ENCODE measurements around the gene IRAK3. TPM values are rescaled to one million over a fixed set of nuclear protein-coding genes. Genes with fewer than 3 reads are reported as not detected.
A peak's percentile ranks its signal among the peaks of the same experiment; 100 is the strongest.
"Not testable (repeated sequence)": the region's sequence is repeated elsewhere in the genome, so short reads cannot be mapped to it uniquely, and the experiment has no call there.

Gene IRAK3
- total RNA-seq, 4 donors from 2014 or later, result 62.3 to 136 (median 76.2) TPM

DNA sequence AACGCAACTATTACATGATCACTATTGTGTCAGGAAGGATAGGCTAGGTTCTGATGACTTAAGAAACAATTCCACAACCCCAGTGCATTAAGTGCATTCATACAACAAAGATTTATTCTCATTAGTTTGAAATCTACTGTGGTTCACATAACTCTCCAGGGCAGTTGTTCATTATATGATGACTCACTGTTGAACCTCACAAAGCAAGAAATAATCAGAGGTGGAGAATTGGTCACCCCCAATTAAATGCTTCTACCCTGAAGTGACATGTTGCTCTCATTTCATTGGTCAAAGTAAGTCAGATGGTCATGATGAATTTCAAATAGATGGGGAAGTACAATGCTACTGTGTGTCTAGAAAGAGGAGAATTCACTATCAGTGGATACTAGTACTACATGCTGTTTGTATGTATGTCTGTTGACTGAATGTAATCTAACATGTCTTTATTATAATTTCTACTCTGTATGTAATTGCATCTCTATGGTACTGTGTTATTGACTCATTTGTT is 107.2 kb downstream of the IRAK3 start:
- TF ChIP-seq, protein P1, sequence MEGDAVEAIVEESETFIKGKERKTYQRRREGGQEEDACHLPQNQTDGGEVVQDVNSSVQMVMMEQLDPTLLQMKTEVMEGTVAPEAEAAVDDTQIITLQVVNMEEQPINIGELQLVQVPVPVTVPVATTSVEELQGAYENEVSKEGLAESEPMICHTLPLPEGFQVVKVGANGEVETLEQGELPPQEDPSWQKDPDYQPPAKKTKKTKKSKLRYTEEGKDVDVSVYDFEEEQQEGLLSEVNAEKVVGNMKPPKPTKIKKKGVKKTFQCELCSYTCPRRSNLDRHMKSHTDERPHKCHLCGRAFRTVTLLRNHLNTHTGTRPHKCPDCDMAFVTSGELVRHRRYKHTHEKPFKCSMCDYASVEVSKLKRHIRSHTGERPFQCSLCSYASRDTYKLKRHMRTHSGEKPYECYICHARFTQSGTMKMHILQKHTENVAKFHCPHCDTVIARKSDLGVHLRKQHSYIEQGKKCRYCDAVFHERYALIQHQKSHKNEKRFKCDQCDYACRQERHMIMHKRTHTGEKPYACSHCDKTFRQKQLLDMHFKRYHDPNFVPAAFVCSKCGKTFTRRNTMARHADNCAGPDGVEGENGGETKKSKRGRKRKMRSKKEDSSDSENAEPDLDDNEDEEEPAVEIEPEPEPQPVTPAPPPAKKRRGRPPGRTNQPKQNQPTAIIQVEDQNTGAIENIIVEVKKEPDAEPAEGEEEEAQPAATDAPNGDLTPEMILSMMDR (IDR thresholded peaks at IDR 0.05), result no peak
- no peak for ATAC-seq (ENCODE audit: low FRiP score)
- no peak for DNase-seq (ENCODE audit: low spot score)

DNA sequence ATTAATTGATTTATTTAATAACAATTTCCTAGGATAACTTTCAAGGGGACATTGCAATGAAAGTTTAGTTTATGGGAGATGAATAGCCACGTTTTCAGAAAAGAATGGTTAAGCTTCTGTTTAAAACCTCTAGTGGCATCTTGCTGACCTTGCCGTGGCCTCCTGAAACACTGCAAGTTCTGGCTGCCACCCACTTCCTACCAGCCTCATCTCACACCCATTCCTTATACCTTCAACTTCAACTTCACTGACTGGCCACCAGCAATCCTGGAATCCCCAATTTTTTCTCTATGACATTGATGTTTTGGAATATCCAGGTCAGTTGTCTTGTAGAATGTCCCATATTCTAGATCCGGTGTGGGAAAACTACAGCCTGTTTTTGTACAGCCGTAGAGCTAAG is 108.1 kb downstream of the IRAK3 start:
- ATAC-seq (ENCODE audit: low FRiP score) (no peak), DNase-seq (ENCODE audit: low spot score) (no peak)
- TF ChIP-seq, protein P1 (IDR thresholded peaks at IDR 0.05), result no peak

DNA sequence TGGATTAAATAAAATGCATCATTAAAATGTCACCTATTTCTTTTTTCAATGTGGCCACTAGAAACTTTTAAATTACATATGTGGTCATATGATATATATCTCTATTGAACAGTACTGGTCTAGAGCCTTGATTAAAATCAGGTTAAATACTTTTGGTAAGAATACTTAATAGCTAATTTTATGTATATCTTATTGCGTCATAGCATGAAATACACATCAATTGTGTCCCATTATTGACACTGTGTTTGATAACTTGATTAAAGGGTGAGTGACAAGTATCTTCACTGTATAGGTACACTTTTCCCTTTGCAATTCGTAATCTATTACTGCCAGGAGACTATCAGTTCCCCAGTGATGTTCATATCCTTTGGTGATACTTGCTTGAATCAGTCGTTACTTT is 108.9 kb downstream of the IRAK3 start:
- TF ChIP-seq, protein P1 (IDR thresholded peaks at IDR 0.05), result no peak
- no peak for ATAC-seq (ENCODE audit: low FRiP score)

DNA sequence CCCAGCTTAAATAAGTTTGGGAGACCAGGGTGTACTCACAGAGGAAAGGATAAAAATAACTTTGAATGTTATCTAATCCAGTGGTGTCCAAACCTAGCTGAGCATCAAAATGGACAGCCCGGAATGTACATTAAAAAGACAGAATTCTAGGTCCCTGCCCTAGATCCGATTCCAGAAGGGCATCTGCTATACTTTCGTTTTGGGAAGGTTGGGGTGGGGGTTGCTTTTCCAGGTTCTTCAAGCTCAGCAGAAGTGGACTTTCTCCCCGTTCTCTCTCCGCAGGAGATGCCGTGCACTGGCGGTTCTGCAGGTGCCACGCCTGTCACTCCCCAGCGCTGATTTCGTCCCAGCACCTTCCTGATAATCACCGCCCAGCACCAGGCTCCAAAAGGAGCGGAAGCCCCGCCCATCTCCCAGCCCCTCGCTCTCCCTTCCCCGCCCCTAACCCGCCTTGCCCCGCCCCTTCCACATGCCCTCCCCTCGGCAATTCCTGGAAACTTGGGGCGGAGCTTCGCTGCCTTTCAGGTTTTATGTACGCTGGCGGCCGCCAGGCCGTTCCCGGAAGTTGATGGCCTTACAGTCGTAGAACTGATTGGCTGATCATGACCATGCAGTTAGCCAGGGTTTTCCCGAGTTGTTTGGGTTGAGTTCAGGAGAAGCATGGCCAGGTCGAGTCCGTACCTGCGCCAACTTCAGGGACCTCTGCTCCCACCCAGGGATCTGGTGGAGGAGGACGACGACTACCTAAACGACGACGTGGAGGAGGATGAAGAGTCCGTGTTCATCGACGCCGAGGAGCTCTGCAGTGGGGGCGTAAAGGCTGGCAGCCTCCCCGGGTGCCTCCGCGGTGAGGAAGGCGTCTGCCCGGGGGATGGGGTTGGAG is 113.2 kb downstream of the IRAK3 start, which contains the start of gene HELB:
Gene HELB (plus strand): TSS at position 550 of the 883 bp plus-strand sequence. CDS start 111 bp downstream, at position 661.
- DNase-seq (ENCODE audit: low spot score) (peak; percentile 98), ATAC-seq (ENCODE audit: low FRiP score) (peak; percentile 98)
- TF ChIP-seq, protein P1 (IDR thresholded peaks at IDR 0.05), result no peak

More for the DNA sequence above, 108.9 kb downstream of the IRAK3 start:
- no peak for DNase-seq (ENCODE audit: low spot score)

GRCh38 chr12:66302827-66303169 is 113.8 kb downstream of the IRAK3 start:
- ATAC-seq (ENCODE audit: low FRiP score) (no peak), DNase-seq (ENCODE audit: low spot score) (no peak)
- TF ChIP-seq, protein P1 (IDR thresholded peaks at IDR 0.05), result no peak

DNA sequence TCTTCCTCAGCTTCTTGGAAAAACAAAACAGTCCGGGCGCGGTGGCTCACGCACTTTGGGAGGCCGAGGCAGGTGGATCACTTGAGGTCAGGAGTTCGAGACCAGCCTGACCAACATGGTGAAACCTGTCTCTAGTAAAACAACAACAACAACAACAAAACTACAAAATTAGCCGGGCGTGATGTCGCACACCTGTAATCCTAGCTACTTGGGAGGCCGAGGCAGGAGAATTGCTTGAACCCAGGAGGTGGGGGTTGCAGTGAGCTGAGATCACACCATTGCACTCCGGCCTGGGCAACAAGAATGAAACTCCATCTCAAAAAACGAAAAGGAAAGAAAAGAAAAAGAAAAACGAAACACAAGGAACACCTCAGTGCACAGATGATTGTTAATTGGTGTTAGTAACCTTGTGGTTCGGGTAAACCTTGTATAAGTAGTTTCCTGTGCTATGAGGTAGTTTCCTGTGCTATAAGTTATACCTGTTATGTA is 114.3 kb downstream of the IRAK3 start:
- DNase-seq (ENCODE audit: low spot score); ATAC-seq (ENCODE audit: low FRiP score): not testable (repeated sequence)

Other genes with a start within 250 kb of the IRAK3 start
- gene LLPH, start 58.5 kb upstream of the IRAK3 start, total RNA-seq, result 10 to 100 TPM in 1 of 4 donors, 1 to 10 TPM in 3; 6.8 to 10.1 (median 7.6) TPM
- 100 to 1,000 TPM; 137 to 231 (median 209) TPM for gene TMBIM4, start 19.2 kb upstream of the IRAK3 start, total RNA-seq
- 10 to 100 TPM in 2 of 4 donors, 1 to 10 TPM in 2; 5.0 to 11.3 (median 9.4) TPM for gene HELB, start 113.3 kb downstream of the IRAK3 start, total RNA-seq